Keratinocyte (primary cell): ENCODE measurements around the gene ABCA7. TPM values are rescaled to one million over a fixed set of nuclear protein-coding genes. Genes with fewer than 3 reads are reported as not detected.

Experiments
- DNase-seq: peaks from one replicate; pipeline ENCODE4 v3.0.0-alpha.2; 2011; ENCODE audit warnings: low read depth, missing footprints, low spot score
- FAIRE-seq: peaks from 2 replicates; lab custom pipeline; 2011; peaks lifted over from hg19 to GRCh38; lab: Jason Lieb, UNC
- H2AFZ ChIP-seq: 2 replicates; pipeline ENCODE4 v1.6.0; 2012; ENCODE audit warnings: low read length, control low read depth, inconsistent platforms; ENCODE audit not compliant: control insufficient read depth
- H3K27ac ChIP-seq: 2 replicates; pipeline ENCODE4 v1.5.1; 2011; ENCODE audit warnings: low read length; ENCODE audit not compliant: control insufficient read depth, insufficient read depth
- H3K27me3 ChIP-seq: 3 replicates; pipeline ENCODE4 v1.6.0; 2011; ENCODE audit warnings: low read length; ENCODE audit not compliant: control insufficient read depth, insufficient read depth; ENCODE audit errors: extremely low read depth
- H3K36me3 ChIP-seq, 2 experiments: 2 replicates in 1 of 2; 3 replicates in 1 of 2; pipeline ENCODE4 v1.5.1; 2011; ENCODE audit warnings: low read length in 2 of 2, mild to moderate bottlenecking in 1 of 2; ENCODE audit not compliant: control insufficient read depth in 2 of 2, insufficient read depth in 2 of 2; ENCODE audit errors: extremely low read depth in 1 of 2
- H3K4me1 ChIP-seq: 3 replicates; pipeline ENCODE4 v1.5.1; 2011; ENCODE audit warnings: low read length; ENCODE audit not compliant: control insufficient read depth, insufficient read depth; ENCODE audit errors: extremely low read depth
- H3K4me2 ChIP-seq: 3 replicates; pipeline ENCODE4 v1.6.0; 2011; ENCODE audit warnings: low read depth, low read length; ENCODE audit not compliant: control insufficient read depth, insufficient read depth; ENCODE audit errors: extremely low read depth
- H3K4me3 ChIP-seq, 3 experiments: fragments of 200-600 bp in 1 of 3; sonication (generic) in 1 of 3; 2 replicates in 2 of 3; 3 replicates in 1 of 3; pipeline ENCODE4 v1.5.1; 2011 to 2016; ENCODE audit warnings: low read length in 3 of 3, mild to moderate bottlenecking in 3 of 3, control low read depth in 2 of 3, inconsistent platforms in 1 of 3, low read depth in 1 of 3, mixed read lengths in 1 of 3, mixed run types in 1 of 3, moderate library complexity in 1 of 3; ENCODE audit not compliant: control insufficient read depth in 2 of 3, insufficient read depth in 2 of 3; ENCODE audit errors: extremely low read depth in 1 of 3
- H3K79me2 ChIP-seq: 2 replicates; pipeline ENCODE4 v1.6.0; 2012; ENCODE audit warnings: low read length; ENCODE audit not compliant: control insufficient read depth, insufficient read depth
- H3K9ac ChIP-seq: 3 replicates; pipeline ENCODE4 v1.6.0; 2011; ENCODE audit warnings: low read length; ENCODE audit not compliant: control insufficient read depth, insufficient read depth; ENCODE audit errors: extremely low read depth
- H3K9me1 ChIP-seq: 3 replicates; pipeline ENCODE4 v1.6.0; 2011; ENCODE audit warnings: low read length; ENCODE audit not compliant: control insufficient read depth, insufficient read depth; ENCODE audit errors: extremely low read depth
- H3K9me3 ChIP-seq: 2 replicates; pipeline ENCODE4 v1.5.1; 2012; ENCODE audit warnings: low read depth, low read length; ENCODE audit not compliant: control insufficient read depth
- H4K20me1 ChIP-seq: 3 replicates; pipeline ENCODE4 v1.6.0; 2011; ENCODE audit warnings: low read length; ENCODE audit not compliant: control insufficient read depth, insufficient read depth; ENCODE audit errors: extremely low read depth
- EZH2 ChIP-seq: IDR thresholded peaks from one replicate; pipeline ENCODE4 v1.6.1; 2012; ENCODE audit warnings: inconsistent platforms, mild to moderate bottlenecking, low read length, moderate library complexity
- dilution Hi-C: fragments of 300-500 bp; cut with MboI; formaldehyde crosslinking; loops from one replicate; pipeline ENCODE4 v1.7.0; 2020; ENCODE audit warnings: low sequenced_read_pairs; ENCODE audit not compliant: extremely low pct_ligation_motif_present
- polyA plus RNA-seq, 5 experiments: library from polyadenylated mRNA; depleted of rRNA in 3 of 5; stranded (reverse) in 3 of 5; stranded (forward) in 1 of 5; unstranded in 1 of 5; fragments of >200 nt; gene quantifications; 1 replicate in 1 of 5; 2 replicates in 3 of 5; 3 replicates in 1 of 5; pipeline versions ENCODE4 v1.2.1 to v1.2.3, GENCODE V29; 2011 to 2012; ENCODE audit warnings: missing spikeins in 2 of 5, low read depth in 1 of 5, low replicate concordance in 1 of 5
- TF ChIP-seq, protein P1 (sequence below), 3 experiments: IDR thresholded peaks in 1 of 3; conservative IDR thresholded peaks in 1 of 3; optimal IDR thresholded peaks in 1 of 3; 2 replicates in 2 of 3; 3 replicates in 1 of 3; pipeline versions ENCODE3 to v1.5.1; 2011; ENCODE audit warnings: low read length in 3 of 3, mild to moderate bottlenecking in 3 of 3, moderate library complexity in 2 of 3, control low read depth in 1 of 3, inconsistent platforms in 1 of 3; ENCODE audit not compliant: insufficient read depth in 2 of 3; ENCODE audit errors: extremely low read depth in 1 of 3

ABCA7 gene
- polyA plus RNA-seq, 1 donor (not counting 4 experiments of a cell fraction or from before 2014, with no cell fraction given), result 7.4 TPM

DNA sequence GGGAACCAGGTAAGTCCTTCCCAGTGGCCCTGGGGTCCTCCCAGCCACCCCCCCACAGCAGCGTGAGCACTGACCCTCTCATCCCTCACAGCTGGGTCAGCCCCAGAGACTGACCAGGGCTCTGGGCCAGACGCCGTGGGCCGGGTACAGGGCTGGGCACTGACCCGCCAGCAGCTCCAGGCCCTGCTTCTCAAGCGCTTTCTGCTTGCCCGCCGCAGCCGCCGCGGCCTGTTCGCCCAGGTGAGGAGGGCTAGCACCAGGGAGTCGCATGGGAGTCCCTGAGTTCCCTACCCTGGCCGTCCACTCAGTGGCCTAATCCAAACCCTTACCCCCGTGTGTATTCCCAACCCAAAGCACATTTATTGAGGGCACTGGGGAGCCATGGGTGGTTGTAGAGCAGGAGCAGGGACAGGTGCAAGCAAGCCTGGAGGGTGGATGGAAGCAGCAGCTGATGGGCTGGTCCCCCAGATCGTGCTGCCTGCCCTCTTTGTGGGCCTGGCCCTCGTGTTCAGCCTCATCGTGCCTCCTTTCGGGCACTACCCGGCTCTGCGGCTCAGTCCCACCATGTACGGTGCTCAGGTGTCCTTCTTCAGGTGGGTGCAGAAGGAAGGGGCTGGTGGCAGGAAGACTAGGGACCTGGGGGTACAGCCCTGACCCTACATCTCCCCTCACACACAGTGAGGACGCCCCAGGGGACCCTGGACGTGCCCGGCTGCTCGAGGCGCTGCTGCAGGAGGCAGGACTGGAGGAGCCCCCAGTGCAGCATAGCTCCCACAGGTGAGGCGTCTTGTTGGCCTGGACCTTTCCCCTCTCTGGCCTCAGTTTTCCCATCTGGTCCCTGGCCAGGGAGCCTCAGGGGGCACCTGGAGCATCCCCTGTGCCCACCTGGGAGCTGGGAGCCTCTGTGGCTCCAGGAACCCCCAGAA is 14.5 kb downstream of the ABCA7 start:
- FAIRE-seq, result no peak
- Histone ChIP-seq H4K20me1 (no peaks in the 10 kb centered on the region), H3K36me3 (peaks cover 13 to 30% of the 10 kb centered on the region in 2 experiments), H3K9ac (no peak overlapping the region), H3K9me1 (no peaks in the 10 kb centered on the region), H2AFZ (no peak overlapping the region), H3K27ac (no peak overlapping the region), H3K79me2 (no peaks in the 10 kb centered on the region), H3K27me3 (no peaks in the 10 kb centered on the region), H3K4me1 (no peaks in the 10 kb centered on the region), H3K4me3 (no peak overlapping the region), H3K4me2 (no peak overlapping the region), H3K9me3 (peaks cover 28% of the 10 kb centered on the region)
- DNase-seq, result no peak
- dilution Hi-C loops, result no loop called here
- TF ChIP-seq EZH2, result no peak
- TF ChIP-seq, protein P1, sequence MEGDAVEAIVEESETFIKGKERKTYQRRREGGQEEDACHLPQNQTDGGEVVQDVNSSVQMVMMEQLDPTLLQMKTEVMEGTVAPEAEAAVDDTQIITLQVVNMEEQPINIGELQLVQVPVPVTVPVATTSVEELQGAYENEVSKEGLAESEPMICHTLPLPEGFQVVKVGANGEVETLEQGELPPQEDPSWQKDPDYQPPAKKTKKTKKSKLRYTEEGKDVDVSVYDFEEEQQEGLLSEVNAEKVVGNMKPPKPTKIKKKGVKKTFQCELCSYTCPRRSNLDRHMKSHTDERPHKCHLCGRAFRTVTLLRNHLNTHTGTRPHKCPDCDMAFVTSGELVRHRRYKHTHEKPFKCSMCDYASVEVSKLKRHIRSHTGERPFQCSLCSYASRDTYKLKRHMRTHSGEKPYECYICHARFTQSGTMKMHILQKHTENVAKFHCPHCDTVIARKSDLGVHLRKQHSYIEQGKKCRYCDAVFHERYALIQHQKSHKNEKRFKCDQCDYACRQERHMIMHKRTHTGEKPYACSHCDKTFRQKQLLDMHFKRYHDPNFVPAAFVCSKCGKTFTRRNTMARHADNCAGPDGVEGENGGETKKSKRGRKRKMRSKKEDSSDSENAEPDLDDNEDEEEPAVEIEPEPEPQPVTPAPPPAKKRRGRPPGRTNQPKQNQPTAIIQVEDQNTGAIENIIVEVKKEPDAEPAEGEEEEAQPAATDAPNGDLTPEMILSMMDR (optimal IDR thresholded peaks at IDR 0.05 in 1 of 3, IDR thresholded peaks at IDR 0.05 in 1 of 3, conservative IDR thresholded peaks at IDR 0.05 in 1 of 3; ENCODE audit: extremely low read depth in 1 of 3, insufficient read depth in 2 of 3, low read length in 3 of 3), result no peak

DNA sequence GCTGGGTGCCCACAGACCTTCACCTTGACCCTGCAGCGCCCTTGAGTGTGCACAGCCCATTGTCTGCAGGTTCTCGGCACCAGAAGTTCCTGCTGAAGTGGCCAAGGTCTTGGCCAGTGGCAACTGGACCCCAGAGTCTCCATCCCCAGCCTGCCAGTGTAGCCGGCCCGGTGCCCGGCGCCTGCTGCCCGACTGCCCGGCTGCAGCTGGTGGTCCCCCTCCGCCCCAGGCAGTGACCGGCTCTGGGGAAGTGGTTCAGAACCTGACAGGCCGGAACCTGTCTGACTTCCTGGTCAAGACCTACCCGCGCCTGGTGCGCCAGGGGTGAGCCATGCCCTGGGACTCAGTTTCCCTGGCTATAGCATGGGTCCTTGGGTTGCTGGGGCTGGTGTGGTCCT is 15.1 kb downstream of the ABCA7 start:
- Histone ChIP-seq H3K9ac (no peak overlapping the region), H3K4me1 (no peaks in the 10 kb centered on the region), H4K20me1 (no peaks in the 10 kb centered on the region), H3K9me1 (no peaks in the 10 kb centered on the region), H3K27ac (no peak overlapping the region), H3K4me3 (no peak overlapping the region), H3K36me3 (peaks cover 13 to 30% of the 10 kb centered on the region in 2 experiments), H3K79me2 (no peaks in the 10 kb centered on the region), H3K4me2 (no peak overlapping the region), H2AFZ (no peak overlapping the region), H3K27me3 (no peaks in the 10 kb centered on the region), H3K9me3 (peaks cover 28% of the 10 kb centered on the region)
- dilution Hi-C loops, result no loop called here
- DNase-seq (no peak), FAIRE-seq (no peak)
- TF ChIP-seq, protein P1 (optimal IDR thresholded peaks at IDR 0.05 in 1 of 3, IDR thresholded peaks at IDR 0.05 in 1 of 3, conservative IDR thresholded peaks at IDR 0.05 in 1 of 3; ENCODE audit: extremely low read depth in 1 of 3, insufficient read depth in 2 of 3, low read length in 3 of 3), result no peak
- no peak for TF ChIP-seq EZH2
